Activated CD8-positive, alpha-beta memory T cell treated with anti-CD3 and anti-CD28 coated beads, Interleukin-2, amount 50 U/mL, for 24 hours (primary cell): ENCODE measurements around the gene P3H2.
"Not testable (repeated sequence)": the region's sequence is repeated elsewhere in the genome, so short reads cannot be mapped to it uniquely, and the experiment has no call there.

Experiments used
- DNase-seq: peaks from one replicate; pipeline ENCODE4 v3.0.0-alpha.2; 2020; ENCODE audit errors: extremely low read depth

Gene P3H2

GRCh38 chr3:190084983-190085382 lies 35.7 kb downstream of the P3H2 start:
- DNase-seq: no peak

- DNase-seq: no peak
Observed at GRCh38 chr3:190083635-190084034, 37.1 kb downstream of the P3H2 start.

GRCh38 chr3:190081389-190081788 lies 39.3 kb downstream of the P3H2 start:
- DNase-seq: no peak

DNA sequence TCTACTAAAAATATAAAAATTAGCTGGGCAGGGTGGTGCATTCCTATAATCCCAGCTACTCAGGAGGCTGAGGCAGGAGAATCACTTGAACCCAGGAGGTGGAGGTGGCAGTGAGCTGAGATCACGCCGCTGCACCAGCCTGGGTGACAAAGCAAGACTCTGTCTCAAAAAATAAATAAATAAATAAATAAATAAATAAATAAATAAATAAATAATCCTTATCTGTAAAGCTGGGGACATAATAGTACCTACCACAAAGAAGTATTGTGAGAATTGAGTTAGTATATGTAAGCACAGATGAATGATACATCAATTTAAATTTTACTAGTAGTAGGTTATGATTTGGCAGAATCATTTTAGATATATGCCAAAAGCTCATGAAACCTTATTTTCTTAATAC lies 41.5 kb downstream of the P3H2 start:
- DNase-seq: not testable (repeated sequence)

DNA sequence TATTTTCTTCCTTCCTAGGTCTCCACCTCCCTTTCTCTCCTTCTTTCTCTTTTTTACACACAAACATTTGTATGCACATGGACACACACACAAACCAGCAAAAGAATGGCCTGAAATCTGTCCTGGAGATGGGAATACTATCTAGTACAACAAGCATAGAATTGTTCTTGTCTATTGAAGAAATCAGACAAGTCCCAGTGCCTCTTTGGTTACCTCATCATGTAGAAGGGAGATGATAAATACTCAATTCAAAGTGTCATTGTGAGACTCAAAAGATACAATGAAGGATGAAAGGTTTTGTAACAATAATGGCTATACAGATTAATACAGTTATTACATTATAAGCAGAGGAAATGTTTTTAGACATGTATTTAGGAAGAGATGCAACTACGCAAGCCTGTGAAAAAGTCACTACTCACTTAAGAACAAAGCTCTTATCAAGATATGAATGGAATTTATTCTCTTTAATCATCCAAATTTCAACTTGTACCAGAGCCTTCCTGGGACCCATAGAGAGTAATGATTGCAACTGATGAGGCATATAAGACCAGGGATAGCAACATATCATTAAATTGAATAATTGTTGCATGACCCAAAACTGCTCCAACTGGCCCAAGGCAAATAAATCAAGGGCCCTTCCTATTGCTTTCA lies 43.2 kb downstream of the P3H2 start:
- no peak for DNase-seq

DNA sequence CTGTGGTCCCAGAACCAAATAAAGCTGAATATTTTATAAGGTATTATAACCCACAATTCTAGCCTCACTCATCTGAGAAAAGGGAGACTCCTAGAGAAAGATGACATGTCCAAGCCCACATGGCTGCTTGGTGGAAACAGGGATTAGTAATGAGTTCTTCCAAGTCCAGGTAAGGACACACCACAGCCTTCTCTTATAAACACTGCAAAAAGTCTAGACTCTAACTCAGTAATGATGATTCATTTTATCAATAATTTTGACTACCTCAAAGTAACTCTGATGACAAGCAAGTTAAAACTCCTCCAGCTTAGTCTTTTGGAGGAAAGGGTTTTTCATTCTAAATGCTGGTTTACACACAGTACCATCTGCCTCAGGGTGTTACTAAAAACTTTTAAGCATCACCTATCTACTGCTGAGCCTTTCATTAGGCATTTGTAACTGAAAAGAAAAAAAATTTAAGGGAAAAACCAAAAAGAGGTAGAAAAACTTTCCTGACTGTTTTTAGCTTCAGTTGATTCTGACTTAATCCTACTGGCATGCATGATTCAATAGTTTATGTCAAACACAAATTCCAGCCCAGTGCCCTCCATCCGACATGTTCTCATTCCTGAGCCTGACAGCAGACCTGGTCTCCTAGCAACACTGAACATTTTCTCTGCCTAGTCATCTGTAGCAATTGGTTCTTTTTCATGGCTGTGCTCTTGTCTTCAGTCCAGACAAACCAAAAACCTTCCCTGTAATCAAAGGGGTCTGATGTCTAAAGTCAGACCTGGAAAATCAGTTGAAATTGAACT lies 43.9 kb downstream of the P3H2 start:
- DNase-seq: no peak

- no peak for DNase-seq
Observed at GRCh38 chr3:190076136-190076535, 44.6 kb downstream of the P3H2 start.

GRCh38 chr3:190074817-190075216 lies 45.9 kb downstream of the P3H2 start:
- no peak for DNase-seq

- DNase-seq: no peak
Observed at GRCh38 chr3:190073264-190074008, 47.3 kb downstream of the P3H2 start.

DNA sequence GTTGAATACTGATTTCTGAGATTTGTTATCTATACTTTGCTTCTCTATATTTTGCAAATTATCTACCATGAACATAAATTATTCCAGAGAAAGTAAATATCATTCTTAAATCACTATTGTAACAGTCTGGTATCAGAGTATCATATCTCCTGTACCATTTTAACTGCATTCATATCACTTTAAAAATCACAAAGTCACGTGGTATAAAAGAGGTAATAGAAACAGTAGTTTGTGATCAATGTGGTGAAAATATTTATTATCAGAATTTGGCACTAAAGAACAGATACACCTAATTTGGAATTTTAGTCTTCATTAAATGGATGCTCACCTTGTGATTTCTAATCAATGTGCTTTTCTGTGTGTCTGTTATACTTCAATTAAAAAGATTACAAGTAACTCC lies 47.8 kb downstream of the P3H2 start:
- DNase-seq: no peak

GRCh38 chr3:190071921-190072320 lies 48.8 kb downstream of the P3H2 start:
- DNase-seq: not testable (repeated sequence)

GRCh38 chr3:190070622-190071347 lies 49.9 kb downstream of the P3H2 start:
- DNase-seq: no peak

DNA sequence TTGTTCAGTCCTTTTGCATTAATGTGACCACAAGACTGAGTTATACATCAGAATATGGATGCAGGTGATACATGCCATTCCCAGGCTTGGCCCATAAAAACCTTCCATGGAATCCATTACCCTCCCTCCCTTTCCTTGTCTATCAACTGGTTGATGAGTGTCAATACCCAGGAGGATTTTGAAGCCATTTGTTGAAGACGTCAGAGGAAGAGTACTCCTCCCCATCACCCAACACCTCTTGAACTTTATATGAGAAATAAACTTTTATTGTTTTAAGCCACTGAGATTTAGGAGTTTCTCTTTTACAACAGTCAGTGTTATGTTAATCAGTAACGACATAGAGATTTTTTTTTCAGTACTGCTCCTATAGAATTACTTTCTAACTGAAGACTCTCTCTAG lies 55.5 kb downstream of the P3H2 start:
- no peak for DNase-seq

- no peak for DNase-seq
Observed at GRCh38 chr3:190064659-190065058, 56.0 kb downstream of the P3H2 start.

DNA sequence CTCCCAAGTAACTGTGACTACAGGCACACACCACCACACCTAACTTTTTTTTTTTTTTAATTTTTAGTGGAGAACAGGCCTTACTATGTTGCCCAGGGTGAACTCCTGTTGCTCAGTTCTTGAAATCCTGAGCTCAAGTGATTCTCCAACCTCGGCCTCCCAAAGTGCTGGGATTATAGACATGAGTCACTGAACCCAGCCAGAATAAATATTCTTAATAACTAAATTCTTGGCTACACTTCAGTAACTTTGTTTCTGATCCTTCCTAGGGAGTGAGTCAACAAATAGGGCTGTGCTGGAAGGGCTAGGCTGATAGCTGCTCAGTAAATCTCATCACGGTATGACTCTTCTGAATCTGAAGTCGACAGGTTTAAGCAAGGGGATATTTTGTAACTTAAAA lies 56.6 kb downstream of the P3H2 start:
- DNase-seq: no peak

DNA sequence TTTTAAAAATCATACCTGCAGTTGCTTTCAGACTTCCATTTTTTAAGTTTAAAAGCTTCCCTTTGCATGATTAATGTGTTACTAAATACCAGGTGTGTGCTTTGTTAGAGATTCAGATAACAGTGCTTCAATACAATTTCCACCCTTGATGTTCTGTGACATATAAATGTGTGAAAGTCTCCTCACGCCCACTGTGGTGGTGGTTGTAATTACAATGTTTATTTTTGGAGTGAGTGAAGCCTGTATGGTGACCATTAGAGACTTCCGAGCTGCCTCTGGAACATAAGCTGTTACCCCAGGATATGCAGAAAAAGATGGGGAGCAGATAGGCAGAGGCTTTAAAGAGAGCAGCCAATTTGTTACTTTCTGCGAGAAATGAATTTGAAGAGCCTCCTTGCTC lies 57.2 kb downstream of the P3H2 start:
- DNase-seq: no peak

- no peak for DNase-seq
Observed at GRCh38 chr3:190060192-190060775, 60.4 kb downstream of the P3H2 start.

- no peak for DNase-seq
Observed at GRCh38 chr3:190059242-190059590, 61.5 kb downstream of the P3H2 start.

DNA sequence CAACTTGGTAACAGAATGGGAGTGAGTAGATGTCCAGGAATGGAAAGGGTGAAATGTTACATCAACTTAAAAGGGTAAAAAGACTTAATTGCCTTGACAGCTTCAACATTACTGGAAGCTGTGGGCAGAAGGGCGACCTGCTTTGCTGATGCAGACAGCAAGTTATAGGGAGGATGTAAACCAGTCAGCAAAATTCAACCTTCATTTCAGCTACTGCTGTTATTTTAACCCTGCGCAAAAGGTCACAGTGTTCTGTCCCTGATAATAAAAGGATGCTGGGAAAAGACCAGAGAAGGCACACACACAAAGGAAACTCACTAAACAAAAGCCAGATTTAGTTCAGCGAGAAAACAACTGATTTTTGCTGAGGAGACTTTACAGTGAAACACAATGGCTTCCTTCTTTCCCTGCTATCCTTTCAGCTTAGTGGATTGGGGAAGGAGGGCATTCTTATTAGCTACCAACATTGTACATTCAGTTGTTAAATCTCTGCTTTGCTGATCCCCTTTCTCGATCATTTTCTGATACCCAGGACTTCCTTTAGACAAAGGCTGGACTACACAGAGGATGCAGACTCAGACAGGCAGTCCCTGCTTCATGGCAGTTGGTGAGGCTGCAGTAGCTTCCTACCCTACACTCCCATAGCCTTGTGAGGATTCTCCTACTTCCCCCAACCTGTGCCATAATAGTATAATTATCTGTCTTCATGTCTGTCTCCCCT lies 62.0 kb downstream of the P3H2 start:
- no peak for DNase-seq

GRCh38 chr3:190056742-190057141 lies 64.0 kb downstream of the P3H2 start:
- no peak for DNase-seq

DNA sequence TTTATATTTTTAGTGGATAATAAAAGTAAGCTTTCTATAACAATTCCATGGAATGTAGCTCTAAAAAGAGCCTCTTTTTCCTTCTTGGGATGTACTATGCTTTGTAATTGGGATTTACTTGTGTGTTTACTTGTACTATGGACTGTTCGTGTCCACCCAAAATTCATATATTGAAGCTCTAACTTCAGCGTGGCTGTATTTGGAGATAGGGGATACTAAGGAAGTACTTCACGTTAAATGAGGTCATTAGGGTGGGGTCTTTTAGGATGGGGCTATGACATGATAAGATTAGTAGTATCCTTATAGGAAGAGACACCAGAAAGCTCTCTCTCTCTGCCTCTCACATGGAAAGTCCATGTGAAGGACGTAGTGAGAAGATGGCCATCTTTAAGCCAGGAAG lies 64.9 kb downstream of the P3H2 start:
- DNase-seq: no peak
